C4-2B (cell line): ENCODE data around the gene SLC25A3.

Experiments used
- CTCF ChIP-seq: fragments of 450-650 bp; conservative IDR thresholded peaks from 2 replicates; pipeline ENCODE4 v1.5.1; 2017; ENCODE audit warnings: mild to moderate bottlenecking
- ZFX ChIP-seq: fragments of 450-650 bp; IDR thresholded peaks from 2 replicates; pipeline ENCODE4 v1.6.1; 2017

DNA sequence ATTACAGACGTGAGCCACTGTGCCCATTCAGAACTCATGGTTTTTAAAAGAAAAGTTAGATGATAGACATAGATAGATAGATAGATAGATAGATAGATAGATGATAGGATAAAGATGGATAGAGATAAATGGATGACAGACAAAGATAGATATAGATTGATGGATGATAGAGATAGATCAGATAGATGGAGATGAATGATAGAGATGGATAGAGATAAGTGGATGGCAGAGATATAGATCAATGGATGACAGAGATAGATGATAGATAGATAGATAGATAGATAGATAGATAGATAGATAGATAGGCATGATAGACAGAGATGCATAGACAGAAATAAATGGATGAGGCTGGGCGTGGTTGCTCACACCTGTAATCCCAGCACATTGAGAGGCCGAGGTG is 13.7 kb upstream of the SLC25A3 start:
- no peak for TF ChIP-seq CTCF
- no peak for TF ChIP-seq ZFX
